ENCODE results near the gene PEX11A.
A peak's percentile ranks its signal among the peaks of the same experiment; 100 is the strongest.

- TF ChIP-seq CTCF (IDR thresholded peaks at IDR 0.05) (peak; percentile 96), POLR2A (IDR thresholded peaks at IDR 0.05; ENCODE audit: low read length) (no peak), SREBF2 (IDR thresholded peaks at IDR 0.05) (no peak), MAZ (IDR thresholded peaks at IDR 0.05; ENCODE audit: borderline replicate concordance, low read depth, low read length) (no peak), EP300 (IDR thresholded peaks at IDR 0.05) (no peak), SMC3 (IDR thresholded peaks at IDR 0.05) (peak; percentile 77), FOSB (CRISPR knock-in tag; IDR thresholded peaks at IDR 0.05) (no peak), RAD21 (conservative IDR thresholded peaks at IDR 0.05 in 1 of 2, IDR thresholded peaks at IDR 0.05 in 1 of 2) (peak; percentile 89 to 95), RNF2 (IDR thresholded peaks at IDR 0.05; ENCODE audit: borderline replicate concordance, low read depth) (no peak), KDM5A (IDR thresholded peaks at IDR 0.05) (no peak), ZC3H11A (IDR thresholded peaks at IDR 0.05) (no peak), RFX5 (IDR thresholded peaks at IDR 0.05) (no peak), MYC (IDR thresholded peaks at IDR 0.05; ENCODE audit: borderline replicate concordance, low read length) (no peak)
- TF ChIP-seq, protein P1, sequence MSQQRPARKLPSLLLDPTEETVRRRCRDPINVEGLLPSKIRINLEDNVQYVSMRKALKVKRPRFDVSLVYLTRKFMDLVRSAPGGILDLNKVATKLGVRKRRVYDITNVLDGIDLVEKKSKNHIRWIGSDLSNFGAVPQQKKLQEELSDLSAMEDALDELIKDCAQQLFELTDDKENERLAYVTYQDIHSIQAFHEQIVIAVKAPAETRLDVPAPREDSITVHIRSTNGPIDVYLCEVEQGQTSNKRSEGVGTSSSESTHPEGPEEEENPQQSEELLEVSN (IDR thresholded peaks at IDR 0.05; ENCODE audit: borderline replicate concordance, low read depth): 0 out of 2 replicates have a peak, but pooled peaks have one; percentile 24
These were observed 49.6 kb upstream of the PEX11A start for GRCh38 chr15:89740137-89740536.
